Measurements from ENCODE around the gene OLIG2.

Gene OLIG2

GRCh38 chr21:33058527-33058926 lies 32.8 kb downstream of the OLIG2 start:
- Mint-ChIP-seq H3K4me1 (ENCODE audit: low read depth) (peaks cover 5% of the 10 kb centered on the region), H3K27ac (no peak overlapping the region), H3K4me3 (no peak overlapping the region), H3K9me3 (no peaks in the 10 kb centered on the region), H3K27me3 (ENCODE audit: low read depth) (peaks cover 24% of the 10 kb centered on the region), H3K36me3 (ENCODE audit: low read depth) (no peaks in the 10 kb centered on the region)

GRCh38 chr21:33058957-33059356 lies 33.2 kb downstream of the OLIG2 start:
- Mint-ChIP-seq H3K4me1 (ENCODE audit: low read depth) (peaks cover 5% of the 10 kb centered on the region), H3K36me3 (ENCODE audit: low read depth) (no peaks in the 10 kb centered on the region), H3K9me3 (no peaks in the 10 kb centered on the region), H3K27me3 (ENCODE audit: low read depth) (peaks cover 24% of the 10 kb centered on the region), H3K4me3 (no peak overlapping the region), H3K27ac (no peak overlapping the region)

- Mint-ChIP-seq H3K9me3 (no peaks in the 10 kb centered on the region), H3K27ac (no peak overlapping the region), H3K4me3 (no peak overlapping the region), H3K36me3 (ENCODE audit: low read depth) (no peaks in the 10 kb centered on the region), H3K27me3 (ENCODE audit: low read depth) (peaks cover 24% of the 10 kb centered on the region), H3K4me1 (ENCODE audit: low read depth) (peaks cover 5% of the 10 kb centered on the region)
These were observed 33.7 kb downstream of the OLIG2 start for GRCh38 chr21:33059380-33059841.

GRCh38 chr21:33061233-33061632 lies 35.5 kb downstream of the OLIG2 start:
- H3K4me3 Mint-ChIP-seq, result no peak overlapping the region
- H3K36me3 Mint-ChIP-seq (ENCODE audit: low read depth), result no peaks in the 10 kb centered on the region
- no peak overlapping the region for H3K27ac Mint-ChIP-seq
- no peaks in the 10 kb centered on the region for H3K9me3 Mint-ChIP-seq
- H3K27me3 Mint-ChIP-seq (ENCODE audit: low read depth), result peaks cover 32% of the 10 kb centered on the region
- H3K4me1 Mint-ChIP-seq (ENCODE audit: low read depth), result peaks cover 5% of the 10 kb centered on the region

GRCh38 chr21:33063375-33063883 lies 37.7 kb downstream of the OLIG2 start:
- Mint-ChIP-seq H3K36me3 (ENCODE audit: low read depth) (no peaks in the 10 kb centered on the region), H3K27me3 (ENCODE audit: low read depth) (peaks cover 51% of the 10 kb centered on the region), H3K4me3 (no peak overlapping the region), H3K9me3 (no peaks in the 10 kb centered on the region), H3K27ac (no peak overlapping the region), H3K4me1 (ENCODE audit: low read depth) (peaks cover 5% of the 10 kb centered on the region)

- H3K4me3 Mint-ChIP-seq, result no peak overlapping the region
- no peaks in the 10 kb centered on the region for H3K36me3 Mint-ChIP-seq (ENCODE audit: low read depth)
- no peaks in the 10 kb centered on the region for H3K9me3 Mint-ChIP-seq
- no peak overlapping the region for H3K27ac Mint-ChIP-seq
- H3K4me1 Mint-ChIP-seq (ENCODE audit: low read depth), result peaks cover 5% of the 10 kb centered on the region
- peaks cover 54% of the 10 kb centered on the region for H3K27me3 Mint-ChIP-seq (ENCODE audit: low read depth)
These were observed 38.3 kb downstream of the OLIG2 start for GRCh38 chr21:33063907-33064622.

GRCh38 chr21:33064623-33065390 lies 39.1 kb downstream of the OLIG2 start:
- H3K4me1 Mint-ChIP-seq (ENCODE audit: low read depth), result peaks cover 8% of the 10 kb centered on the region
- H3K4me3 Mint-ChIP-seq, result no peak overlapping the region
- no peaks in the 10 kb centered on the region for H3K36me3 Mint-ChIP-seq (ENCODE audit: low read depth)
- no peaks in the 10 kb centered on the region for H3K9me3 Mint-ChIP-seq
- no peak overlapping the region for H3K27ac Mint-ChIP-seq
- H3K27me3 Mint-ChIP-seq (ENCODE audit: low read depth), result peaks cover 61% of the 10 kb centered on the region

GRCh38 chr21:33067043-33067442 lies 41.3 kb downstream of the OLIG2 start:
- Mint-ChIP-seq H3K4me1 (ENCODE audit: low read depth) (peaks cover 7% of the 10 kb centered on the region), H3K27me3 (ENCODE audit: low read depth) (peaks cover 65% of the 10 kb centered on the region), H3K4me3 (no peak overlapping the region), H3K27ac (no peak overlapping the region), H3K36me3 (ENCODE audit: low read depth) (no peaks in the 10 kb centered on the region), H3K9me3 (no peaks in the 10 kb centered on the region)

- Mint-ChIP-seq H3K27ac (no peak overlapping the region), H3K27me3 (ENCODE audit: low read depth) (peaks cover 68% of the 10 kb centered on the region), H3K4me3 (no peak overlapping the region), H3K9me3 (no peaks in the 10 kb centered on the region), H3K36me3 (ENCODE audit: low read depth) (no peaks in the 10 kb centered on the region), H3K4me1 (ENCODE audit: low read depth) (peaks cover 8% of the 10 kb centered on the region)
These were observed 41.7 kb downstream of the OLIG2 start for GRCh38 chr21:33067457-33067856.

GRCh38 chr21:33069243-33069642 lies 43.5 kb downstream of the OLIG2 start:
- H3K4me3 Mint-ChIP-seq, result no peak overlapping the region
- H3K36me3 Mint-ChIP-seq (ENCODE audit: low read depth), result no peaks in the 10 kb centered on the region
- H3K4me1 Mint-ChIP-seq (ENCODE audit: low read depth), result peaks cover 8% of the 10 kb centered on the region
- peaks cover 80% of the 10 kb centered on the region for H3K27me3 Mint-ChIP-seq (ENCODE audit: low read depth)
- no peak overlapping the region for H3K27ac Mint-ChIP-seq
- no peaks in the 10 kb centered on the region for H3K9me3 Mint-ChIP-seq

- Mint-ChIP-seq H3K27me3 (ENCODE audit: low read depth) (peaks cover 81% of the 10 kb centered on the region), H3K9me3 (no peaks in the 10 kb centered on the region), H3K4me3 (no peak overlapping the region), H3K27ac (no peak overlapping the region), H3K36me3 (ENCODE audit: low read depth) (no peaks in the 10 kb centered on the region), H3K4me1 (ENCODE audit: low read depth) (peaks cover 8% of the 10 kb centered on the region)
These were observed 43.9 kb downstream of the OLIG2 start for GRCh38 chr21:33069645-33069993.

- H3K27me3 Mint-ChIP-seq (ENCODE audit: low read depth), result peaks cover 81% of the 10 kb centered on the region
- H3K36me3 Mint-ChIP-seq (ENCODE audit: low read depth), result no peaks in the 10 kb centered on the region
- H3K4me3 Mint-ChIP-seq, result peak within 1 kb of the TSS; percentile 55
- peaks cover 8% of the 10 kb centered on the region for H3K4me1 Mint-ChIP-seq (ENCODE audit: low read depth)
- H3K9me3 Mint-ChIP-seq, result no peaks in the 10 kb centered on the region
- H3K27ac Mint-ChIP-seq, result no peak within 1 kb of the TSS
These were observed 44.4 kb downstream of the OLIG2 start, which contains the start of gene OLIG1 for GRCh38 chr21:33069994-33070743. OLIG1 (plus strand) TSS chr21:33070141; CDS start chr21:33070247, 106 bp downstream.

- no peak overlapping the region for H3K4me3 Mint-ChIP-seq
- H3K36me3 Mint-ChIP-seq (ENCODE audit: low read depth), result no peaks in the 10 kb centered on the region
- peaks cover 8% of the 10 kb centered on the region for H3K4me1 Mint-ChIP-seq (ENCODE audit: low read depth)
These were observed 44.9 kb downstream of the OLIG2 start for GRCh38 chr21:33070744-33070997.

GRCh38 chr21:33070998-33071769 lies 45.4 kb downstream of the OLIG2 start:
- peaks cover 8% of the 10 kb centered on the region for H3K4me1 Mint-ChIP-seq (ENCODE audit: low read depth)
- H3K27ac Mint-ChIP-seq, result no peak overlapping the region
- H3K9me3 Mint-ChIP-seq, result no peaks in the 10 kb centered on the region
- peak overlapping the region; percentile 55 for H3K4me3 Mint-ChIP-seq
- H3K36me3 Mint-ChIP-seq (ENCODE audit: low read depth), result no peaks in the 10 kb centered on the region
- H3K27me3 Mint-ChIP-seq (ENCODE audit: low read depth), result peaks cover 82% of the 10 kb centered on the region

More at GRCh38 chr21:33070744-33070997, 44.9 kb downstream of the OLIG2 start:
- Mint-ChIP-seq H3K27me3 (ENCODE audit: low read depth) (peaks cover 82% of the 10 kb centered on the region), H3K27ac (no peak overlapping the region), H3K9me3 (no peaks in the 10 kb centered on the region)
